ENCODE data around the gene SEC22B.
"Not testable (repeated sequence)": the region's sequence is repeated elsewhere in the genome, so short reads cannot be mapped to it uniquely, and the experiment has no call there.

The SEC22B gene

DNA sequence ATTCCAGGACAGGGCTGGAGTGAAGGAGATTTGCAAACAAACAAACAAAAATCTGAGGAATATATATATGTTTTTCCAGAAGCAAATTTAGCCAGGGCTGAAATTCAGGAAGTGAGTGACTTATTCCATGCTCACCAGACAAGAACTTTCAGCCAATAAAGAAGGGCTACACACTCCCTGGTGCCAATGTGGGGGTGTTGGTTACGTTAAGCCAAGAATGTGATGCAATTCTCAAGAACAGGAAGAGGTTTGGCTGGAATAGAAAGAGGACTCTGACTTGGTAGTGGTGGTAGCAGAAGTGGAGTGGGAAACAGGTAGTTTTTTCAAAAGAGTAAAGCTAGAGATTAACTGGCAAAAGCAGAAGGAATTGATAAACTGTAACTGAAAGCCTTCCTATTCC lies 31.7 kb downstream of the SEC22B start:
- DNase-seq (ENCODE audit: low spot score): not testable (repeated sequence)

DNA sequence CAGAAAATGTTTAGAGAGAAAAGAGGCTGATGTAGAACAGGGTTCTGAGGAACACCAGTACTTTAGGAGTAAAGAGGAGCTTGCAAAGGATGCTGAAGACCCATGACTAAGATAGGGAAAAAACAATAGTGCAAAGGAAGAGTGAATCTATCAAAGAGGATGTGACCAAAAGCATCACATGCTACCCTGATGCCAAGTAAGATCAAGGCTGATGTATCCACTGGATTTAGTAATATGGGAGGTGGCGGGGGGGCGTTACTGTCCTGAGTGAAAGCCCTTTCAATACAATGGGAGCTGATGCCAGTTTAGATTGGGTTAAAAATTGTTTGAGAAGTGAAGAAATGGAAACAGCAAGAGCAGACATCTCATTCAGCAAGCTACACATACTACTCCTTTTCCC lies 32.2 kb downstream of the SEC22B start:
- not testable (repeated sequence) for DNase-seq (ENCODE audit: low spot score)

DNA sequence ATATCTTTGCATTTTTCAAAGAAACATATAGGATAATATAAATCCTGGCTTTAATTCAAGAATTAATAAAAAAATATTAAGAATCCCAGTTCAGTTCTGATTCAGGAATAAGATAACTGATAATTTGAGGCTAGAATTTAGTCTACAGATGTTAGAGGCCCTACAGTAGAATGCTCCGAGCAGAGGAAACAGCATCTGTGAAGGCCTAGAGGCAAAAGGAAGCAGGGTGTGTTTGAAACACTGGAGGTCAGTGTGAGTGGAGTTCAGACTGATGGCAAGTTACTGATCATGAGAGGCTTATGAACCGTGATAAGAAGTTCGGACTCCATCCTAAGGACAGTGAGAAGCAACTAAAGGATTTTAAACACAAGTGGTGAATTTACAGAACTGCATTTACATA lies 33.0 kb downstream of the SEC22B start:
- DNase-seq (ENCODE audit: low spot score): not testable (repeated sequence)

DNA sequence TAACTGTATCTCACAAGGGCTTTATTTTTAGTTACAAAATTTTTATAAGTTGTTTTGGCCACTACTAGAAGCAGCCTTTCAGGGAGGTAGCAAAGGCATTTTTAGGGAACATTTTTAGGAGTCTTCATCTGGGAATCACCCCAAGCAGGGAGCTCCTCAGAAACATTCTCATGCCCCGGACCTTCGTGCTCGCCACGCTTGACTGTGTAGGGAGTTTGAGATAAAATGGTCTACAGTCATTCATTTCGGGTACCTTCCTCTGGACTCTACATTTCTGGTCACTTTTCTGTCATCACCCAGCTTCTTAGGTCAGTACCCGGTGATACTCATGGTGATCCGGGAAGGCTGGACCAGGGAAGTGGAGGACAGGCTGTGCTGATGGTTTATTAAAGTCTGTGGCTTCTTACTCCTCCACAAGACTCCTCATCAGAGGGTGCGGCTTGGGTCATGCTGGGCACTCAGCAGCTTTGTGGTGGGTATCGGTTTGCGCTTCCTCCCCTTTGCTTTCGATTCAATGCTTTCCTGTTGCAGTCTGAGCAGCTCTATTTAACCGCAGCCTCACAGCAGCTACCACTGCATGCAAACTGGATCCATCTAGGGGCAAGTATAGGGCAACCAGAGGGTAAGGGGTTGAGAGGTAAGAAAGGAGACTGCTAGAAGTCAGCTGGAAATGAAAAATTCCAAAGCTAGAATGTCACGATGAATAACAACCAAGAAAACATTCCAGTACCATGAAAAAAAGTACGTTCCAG lies 33.6 kb downstream of the SEC22B start:
- not testable (repeated sequence) for DNase-seq (ENCODE audit: low spot score)

DNA sequence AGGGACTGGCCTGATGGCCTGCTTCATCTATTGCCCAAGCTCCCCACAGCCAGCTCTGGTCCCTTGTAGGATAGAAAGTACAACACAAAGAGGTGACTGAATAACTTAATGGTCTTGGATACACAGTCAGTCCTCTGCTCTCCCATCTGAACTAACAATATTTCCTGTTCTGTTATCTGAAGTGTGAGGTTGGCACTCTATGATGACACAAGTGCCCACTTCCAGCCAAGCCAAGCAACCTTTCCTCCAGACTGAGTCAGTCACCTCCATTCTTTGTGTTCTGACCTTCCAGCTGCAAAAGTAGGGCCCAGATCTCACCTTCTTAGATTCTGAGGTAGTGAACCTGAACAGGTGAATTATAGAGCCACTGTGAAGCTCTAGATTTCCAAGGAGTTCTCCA lies 34.5 kb downstream of the SEC22B start:
- DNase-seq (ENCODE audit: low spot score): not testable (repeated sequence)

DNA sequence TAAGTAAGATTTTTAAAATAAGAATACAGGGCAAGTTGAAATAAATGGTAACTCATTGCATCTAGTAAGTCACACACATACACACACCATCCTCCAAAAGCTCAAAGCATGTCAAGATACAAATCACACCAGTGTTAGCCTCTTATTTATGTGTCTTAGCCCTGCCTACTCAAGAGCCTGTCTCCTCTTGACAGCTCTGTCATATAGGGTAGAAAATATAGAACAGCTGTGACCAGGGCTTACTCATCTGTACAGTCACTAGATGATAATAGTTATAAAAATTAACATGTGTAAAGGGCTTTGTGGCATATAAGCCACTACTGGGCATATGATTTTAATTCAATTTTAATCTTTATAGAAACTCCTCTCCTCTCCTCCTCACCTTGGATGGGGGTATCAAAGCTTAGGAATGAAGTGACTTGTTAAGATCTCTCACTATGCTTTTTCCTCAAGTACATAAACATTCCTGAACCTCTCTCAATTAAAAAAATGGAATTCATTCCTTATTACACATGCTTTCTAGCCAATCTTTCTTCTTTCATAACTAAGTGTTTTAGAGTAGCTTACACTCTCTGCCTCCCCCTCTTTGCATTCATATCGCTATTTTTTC lies 35.6 kb downstream of the SEC22B start:
- DNase-seq (ENCODE audit: low spot score): not testable (repeated sequence)

DNA sequence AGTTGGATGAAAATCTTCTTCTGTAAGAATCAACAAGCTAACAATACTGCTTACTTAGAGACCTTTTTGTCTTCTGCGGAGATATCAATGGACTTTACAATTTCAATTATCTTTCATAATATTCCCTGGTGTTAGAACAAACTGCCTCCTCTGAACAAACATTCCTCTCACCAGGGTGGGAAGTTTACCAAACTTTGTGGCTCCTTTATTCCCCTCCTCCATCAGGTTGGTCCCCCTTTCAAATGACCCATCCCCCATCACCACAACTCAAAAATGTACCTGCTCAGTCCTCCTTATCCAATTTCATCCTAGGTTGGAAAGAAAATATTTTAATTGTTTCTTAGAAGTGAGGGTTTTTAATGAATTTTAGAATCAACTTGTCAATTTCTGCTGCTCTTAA lies 40.2 kb downstream of the SEC22B start:
- DNase-seq (ENCODE audit: low spot score): not testable (repeated sequence)

DNA sequence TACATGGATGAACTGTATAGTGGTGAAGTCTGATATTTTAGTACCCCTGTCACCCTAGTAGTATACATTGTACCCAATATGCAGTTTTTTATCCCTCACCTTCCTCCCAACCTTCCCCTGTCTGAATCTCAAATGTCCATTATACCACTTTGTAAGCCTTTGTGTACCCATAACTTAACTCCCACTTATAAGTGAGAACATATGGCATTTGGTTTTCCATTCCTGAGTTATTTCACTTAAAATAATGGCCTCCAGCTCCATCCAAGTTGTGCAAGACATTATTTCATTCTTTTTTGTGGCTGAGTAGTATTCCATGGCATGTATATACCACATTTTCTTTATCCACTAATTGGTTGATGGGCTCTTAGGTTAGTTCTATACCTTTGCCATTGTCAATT lies 42.4 kb downstream of the SEC22B start:
- not testable (repeated sequence) for DNase-seq (ENCODE audit: low spot score)

DNA sequence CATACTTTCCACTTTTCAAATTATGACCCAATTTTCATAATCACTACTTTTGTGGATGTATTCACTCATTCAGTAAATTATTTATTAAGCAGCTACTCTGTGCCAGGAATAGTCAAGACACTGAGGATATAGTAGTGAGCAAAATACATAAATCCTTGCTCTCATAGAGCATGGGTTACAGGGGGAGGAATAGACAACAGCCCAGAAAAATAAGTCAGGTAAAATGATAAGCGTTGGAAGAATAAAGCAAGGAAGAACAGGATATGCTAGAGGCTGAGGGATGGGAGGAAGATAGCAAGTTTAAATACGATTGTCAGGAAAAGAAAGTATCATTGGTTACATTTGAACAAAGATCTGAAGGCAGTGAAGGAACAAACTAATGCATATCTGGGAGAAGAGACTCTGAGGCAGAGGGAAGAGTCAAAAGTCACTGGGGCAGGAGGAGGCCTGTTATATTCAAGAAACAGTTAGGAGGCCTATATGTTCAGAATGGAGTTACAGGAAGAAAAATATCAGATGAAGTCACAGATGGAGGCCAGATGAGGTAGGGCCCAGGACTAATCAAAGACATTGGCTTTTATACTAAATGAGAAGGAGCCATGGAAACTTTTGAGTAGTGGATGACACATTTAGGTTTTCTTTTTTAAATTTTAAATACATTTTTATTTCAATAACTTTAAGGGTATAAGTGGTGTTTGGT lies 42.9 kb downstream of the SEC22B start:
- DNase-seq (ENCODE audit: low spot score): no peak

DNA sequence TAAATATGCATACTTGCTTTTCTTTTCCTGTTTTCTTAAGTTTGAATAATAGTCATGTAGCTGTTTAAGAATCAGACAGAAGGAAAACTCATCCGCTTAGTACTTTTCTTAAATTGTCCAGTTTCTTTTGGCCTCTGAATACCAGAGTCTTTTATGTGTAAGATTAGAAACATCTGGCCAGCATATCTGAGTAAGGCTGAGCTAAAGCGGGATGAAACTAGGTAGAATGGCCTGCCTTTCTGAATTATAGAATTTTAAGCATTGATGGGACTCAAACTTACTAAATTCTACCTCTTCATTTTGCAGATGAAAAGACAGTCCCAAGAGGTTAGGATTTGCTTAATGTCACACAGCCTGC lies 43.9 kb downstream of the SEC22B start:
- not testable (repeated sequence) for DNase-seq (ENCODE audit: low spot score)

DNA sequence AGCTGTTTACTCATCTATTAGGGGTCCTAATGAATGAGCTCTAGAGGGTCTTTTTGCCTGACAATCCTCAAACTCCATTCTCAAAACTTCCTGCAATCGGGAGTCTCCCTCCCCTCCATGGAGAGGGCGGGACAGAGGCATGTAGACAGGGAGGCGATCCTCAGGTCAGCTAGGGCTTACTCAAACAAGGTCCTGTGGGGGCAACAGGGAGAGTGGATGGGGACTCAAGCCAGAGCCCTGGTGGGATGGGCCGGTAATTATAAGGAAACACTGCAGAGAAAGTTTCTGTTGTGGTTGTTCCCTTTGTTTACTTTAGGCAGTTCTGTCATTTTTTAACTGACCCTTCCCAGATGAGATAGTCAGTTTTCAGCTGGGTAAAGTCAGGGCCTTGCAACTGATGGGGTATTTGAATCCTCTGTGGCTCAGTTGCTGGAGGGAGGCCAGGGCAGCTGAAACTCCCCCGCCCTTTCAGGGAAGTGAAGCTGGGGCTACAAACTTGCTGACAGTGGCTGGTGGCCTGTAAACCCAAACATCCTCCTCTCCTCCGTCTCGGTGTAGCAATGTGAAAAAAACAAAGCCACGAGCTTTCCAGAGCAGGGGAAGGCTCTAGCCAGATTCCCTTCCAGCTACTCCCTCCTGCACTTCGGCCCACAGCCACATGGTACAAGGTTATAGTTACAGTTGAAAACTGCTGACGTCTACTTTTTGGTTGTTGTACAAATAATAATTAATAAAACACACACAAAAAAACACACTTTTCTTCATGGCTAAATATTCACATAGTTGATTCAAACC lies 44.5 kb downstream of the SEC22B start:
- not testable (repeated sequence) for DNase-seq (ENCODE audit: low spot score)

DNA sequence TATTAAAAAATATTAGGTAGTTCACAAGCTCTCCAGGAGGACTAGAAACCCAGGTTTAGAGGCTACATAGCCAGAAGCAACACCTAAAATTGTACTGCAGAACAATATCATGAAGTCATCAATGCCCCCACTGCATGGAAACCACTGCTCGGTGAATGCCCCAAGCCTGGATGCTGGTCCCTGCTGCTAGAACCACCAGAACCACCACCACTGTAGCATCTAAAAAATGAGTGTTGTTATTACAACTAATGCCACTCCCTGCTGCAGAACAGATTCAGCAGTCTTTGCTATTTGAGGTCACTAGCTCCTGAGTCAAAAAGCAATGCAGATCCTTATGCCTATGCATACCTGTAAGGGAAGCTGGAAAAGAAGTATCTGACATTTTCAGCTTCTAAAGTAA lies 48.4 kb downstream of the SEC22B start:
- not testable (repeated sequence) for DNase-seq (ENCODE audit: low spot score)

DNA sequence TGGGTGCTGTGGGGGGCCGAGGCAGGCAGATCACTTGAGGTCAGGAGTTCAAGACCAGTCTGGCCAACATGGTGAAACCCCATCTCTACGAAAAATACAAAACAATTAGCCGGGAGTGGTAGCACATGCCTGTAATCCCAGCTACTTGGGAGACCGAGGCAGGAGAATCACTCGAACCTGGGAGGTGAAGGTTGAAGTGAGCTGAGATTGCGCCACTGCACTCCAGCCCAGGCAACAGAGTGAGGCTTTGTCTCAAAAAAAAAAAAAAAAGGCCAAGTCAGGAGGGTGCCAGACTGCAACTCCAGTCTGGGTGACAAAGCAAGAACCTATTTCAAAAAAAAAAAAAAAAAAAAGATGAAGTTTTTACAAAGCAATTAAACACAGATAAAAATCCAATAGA lies 50.1 kb downstream of the SEC22B start:
- DNase-seq (ENCODE audit: low spot score): not testable (repeated sequence)

DNA sequence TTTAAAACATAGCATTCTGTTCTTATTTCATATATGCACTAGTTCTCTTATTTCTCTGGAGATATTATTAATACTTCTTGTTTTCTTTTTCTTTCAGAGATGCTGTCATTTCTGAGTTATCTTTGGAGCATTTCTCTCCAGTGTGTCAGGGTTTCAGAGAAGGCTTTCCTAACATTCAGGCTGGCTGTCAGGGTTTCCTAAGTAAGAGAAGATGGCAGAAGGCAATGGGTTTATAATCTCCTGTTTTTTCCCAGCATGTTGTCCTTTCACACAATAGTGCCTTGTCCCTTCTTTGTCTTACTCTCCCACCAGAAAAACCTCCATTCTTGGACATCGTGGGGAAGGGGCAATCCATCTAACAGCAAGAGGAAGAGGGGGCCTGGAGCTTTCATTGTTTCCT lies 51.7 kb downstream of the SEC22B start:
- not testable (repeated sequence) for DNase-seq (ENCODE audit: low spot score)

DNA sequence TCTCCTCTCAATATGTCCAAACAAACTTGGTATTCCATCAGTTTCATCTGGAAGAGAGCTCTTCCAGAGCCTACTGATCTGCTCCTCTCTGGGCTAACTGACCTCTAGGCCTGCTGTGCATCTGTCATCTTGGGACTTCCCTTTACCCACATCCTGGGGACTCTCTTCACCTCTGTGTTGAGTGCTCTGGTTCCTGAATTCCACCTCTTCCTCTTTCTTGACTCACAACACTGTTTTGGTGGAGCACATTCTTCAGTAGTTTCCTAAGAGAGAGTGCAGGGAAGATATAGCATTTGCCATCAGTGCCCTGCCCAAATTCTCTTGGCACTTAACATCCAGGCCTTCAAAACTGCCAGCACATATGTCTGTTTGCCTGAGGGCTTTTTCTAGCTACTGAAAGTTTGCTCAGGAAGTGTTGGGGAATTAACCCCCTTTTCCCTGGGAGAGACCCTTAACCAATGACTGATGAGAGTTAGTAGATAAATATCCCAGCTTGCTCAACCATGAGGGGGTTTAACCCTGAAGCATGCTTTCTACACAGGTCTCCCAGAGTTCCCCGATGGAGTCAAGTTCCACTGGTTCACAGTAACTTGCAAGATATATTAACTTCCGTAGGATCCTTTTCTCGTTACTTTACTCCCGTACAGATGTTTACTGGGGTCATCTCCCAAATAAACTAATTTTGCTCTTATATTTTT lies 52.4 kb downstream of the SEC22B start:
- not testable (repeated sequence) for DNase-seq (ENCODE audit: low spot score)

DNA sequence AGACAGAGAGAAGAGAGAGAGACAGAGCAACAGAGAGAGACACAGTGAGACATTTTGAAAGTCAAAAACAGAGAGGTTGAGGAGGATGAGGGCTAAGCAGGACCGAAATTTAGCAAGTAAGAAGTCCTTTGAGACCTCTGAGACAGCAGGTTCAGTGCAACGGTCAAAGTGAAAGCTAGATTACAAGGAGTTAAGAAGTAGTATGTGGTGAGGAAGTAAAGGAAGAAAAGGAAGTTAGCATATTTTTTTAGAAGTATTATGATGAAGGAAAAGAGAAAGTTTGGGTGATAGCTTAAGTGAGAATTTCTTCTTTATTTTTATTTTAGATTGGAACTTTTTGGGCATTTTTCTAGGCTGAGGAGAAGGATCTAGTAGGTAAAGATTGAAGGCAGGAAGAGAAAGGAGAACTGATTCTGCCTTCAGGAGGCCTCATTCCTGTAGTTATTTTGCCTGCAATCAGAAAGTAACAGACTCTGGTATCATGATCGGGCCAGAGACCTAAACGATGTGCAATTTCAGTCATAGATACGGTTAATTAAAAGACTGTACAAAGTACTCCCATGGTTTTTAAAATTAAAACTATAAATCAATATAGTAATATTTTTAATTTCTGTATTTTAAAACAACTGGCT lies 53.9 kb downstream of the SEC22B start:
- DNase-seq (ENCODE audit: low spot score): not testable (repeated sequence)

DNA sequence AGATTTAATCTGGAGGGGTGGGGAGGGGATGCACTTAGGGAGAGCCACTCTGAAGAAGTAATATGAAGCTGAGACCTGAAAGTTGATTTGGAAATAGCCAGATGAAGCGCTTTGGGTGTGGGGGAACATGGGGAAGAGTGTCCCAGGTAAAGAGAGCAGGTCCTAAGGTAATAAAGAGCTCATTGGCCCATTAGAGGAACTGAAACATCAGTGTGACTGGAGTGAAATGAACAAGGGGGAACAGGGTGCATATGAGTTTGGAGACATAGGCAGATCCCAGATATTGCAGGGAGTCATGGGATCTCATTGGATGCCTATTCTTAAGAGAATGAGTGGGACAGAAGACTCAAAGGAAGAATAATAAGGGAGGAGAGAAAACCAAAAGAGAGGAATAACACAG lies 54.5 kb downstream of the SEC22B start:
- not testable (repeated sequence) for DNase-seq (ENCODE audit: low spot score)

DNA sequence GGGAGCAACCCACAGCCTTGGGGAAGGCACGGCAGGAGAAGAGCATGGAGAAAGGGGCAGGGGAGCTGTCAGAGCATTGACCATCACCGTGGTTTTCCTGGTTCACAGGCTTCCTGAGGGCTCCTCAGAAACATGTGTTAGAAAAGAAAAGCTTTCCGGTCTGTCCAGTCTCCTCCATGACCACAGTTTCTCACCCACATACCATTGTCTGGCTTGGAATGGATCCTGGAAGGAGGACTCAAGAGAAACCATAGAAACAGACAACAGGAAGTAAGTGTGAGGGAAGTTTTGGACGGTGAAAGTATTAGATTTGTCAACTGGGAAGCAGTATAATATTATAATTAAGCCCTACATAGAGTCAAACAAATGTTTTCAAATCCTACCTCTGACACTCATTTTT lies 55.8 kb downstream of the SEC22B start:
- DNase-seq (ENCODE audit: low spot score): not testable (repeated sequence)

DNA sequence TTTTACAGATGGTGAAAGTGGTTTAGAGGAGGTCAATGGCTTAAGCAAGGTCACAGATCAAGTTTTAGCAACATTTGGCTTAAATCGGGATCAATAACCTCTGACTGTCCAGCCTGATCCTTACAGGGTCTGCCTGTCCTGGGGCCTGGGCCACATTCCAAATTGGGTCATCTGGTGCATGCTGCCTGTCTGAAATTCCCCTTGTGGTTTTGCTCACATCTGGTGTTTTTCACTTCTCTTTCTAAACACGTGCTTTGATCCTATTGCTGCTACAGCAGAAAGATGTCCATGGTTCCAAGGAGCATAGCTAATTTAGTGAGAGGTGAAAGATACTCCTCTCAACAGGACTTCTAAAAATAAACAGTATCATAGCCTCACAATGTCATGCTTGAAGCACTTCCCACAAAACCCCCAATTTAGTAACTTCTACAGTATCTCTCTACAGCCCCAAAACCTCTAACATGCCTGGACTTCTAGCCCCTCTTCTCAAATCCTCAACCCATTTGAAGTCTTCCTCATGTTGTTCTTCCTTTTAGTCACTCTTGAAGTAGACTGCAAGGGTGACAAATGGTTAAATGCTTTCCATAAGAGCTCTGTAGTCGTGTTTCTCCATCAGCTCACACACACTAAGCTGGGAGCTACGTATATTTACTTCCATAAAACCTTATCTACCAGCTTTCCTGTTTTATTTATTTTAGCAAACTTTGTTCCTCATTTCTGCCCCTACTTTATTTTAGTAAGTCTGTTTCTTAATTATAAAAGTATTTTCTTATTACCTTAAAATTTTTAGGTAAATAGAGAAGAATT lies 58.7 kb downstream of the SEC22B start:
- DNase-seq (ENCODE audit: low spot score): not testable (repeated sequence)

DNA sequence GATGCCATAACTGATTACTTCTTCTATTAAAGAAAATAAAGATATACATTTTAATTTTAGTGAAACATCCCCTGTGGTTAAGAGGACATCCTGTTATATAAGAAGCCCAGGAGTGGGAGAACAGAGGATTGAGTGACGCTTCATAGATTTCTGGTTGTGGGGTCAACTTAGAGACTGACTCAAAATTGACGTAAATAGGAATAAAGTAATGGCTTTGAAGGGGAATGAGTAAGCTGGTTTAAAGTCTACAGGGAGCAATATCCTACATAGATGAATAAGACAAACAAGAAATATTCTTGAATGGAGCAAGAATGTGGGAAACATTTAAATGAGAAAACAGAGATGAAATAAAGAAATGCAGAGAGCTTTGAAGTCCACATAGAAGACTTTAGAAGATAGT lies 60.2 kb downstream of the SEC22B start:
- not testable (repeated sequence) for DNase-seq (ENCODE audit: low spot score)

All from putamen (tissue), 1 donor.